HG03060 (cell line): ENCODE measurements around the gene RTN4RL1.

Source experiments
- ATAC-seq: cut with Tn5 transposase; IDR thresholded peaks from one replicate; pipeline ENCODE4 v1.9.1; 2021; ENCODE audit warnings: low read depth, moderate number of reproducible peaks; ENCODE audit not compliant: unreplicated experiment

The RTN4RL1 gene

DNA sequence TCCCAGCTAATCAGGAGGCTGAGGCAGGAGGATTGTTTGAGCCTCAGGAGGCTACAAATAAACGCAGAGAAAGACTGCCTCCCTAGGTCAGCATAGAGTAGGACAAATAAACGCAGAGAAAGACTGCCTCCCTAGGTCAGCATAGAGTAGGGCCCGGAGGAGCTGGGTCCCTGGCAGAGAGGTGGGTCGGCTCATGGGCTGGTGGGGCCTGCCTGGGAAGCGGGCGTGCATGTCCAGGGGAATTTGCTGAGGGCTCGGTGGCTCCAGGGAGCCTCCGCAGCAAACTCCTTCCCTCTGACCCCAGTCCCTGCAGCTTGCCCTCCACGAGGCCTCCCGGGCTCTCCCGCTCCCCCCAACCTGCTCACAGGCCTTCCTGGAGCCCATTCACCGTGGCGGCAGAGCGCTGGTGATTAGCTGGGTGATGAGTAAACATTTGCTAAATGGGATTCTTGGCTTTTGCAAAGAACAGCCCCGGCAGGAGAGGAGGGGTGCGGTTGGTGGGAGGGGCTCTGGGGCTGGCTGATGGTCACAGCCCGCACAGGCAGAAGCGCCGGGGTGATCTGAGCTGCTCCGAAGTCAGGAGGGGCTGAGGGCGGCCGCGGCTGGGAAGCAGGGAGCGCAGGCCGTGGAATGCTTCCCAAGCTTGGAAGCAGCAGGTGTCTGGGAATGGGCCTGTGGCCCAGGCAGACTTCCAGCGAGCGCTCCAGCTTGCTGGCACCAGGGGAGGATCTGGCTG is 93.1 kb downstream of the RTN4RL1 start:
- no peak for ATAC-seq

DNA sequence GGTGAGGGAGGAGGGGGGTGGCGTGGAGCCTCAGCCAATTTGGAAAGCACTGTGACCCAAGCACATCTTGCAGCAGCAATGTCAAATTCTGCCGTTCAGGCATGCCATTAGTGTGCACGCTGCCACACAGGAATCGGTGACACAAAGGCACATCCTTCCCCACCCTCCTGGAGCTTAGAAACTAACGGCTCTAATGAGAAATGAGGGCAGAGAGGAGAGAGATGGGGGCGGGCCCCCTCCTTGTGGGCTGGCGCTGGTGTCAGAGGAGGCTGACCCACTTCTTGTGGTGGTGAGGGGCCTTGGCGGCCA is 94.8 kb downstream of the RTN4RL1 start:
- ATAC-seq, result no peak

DNA sequence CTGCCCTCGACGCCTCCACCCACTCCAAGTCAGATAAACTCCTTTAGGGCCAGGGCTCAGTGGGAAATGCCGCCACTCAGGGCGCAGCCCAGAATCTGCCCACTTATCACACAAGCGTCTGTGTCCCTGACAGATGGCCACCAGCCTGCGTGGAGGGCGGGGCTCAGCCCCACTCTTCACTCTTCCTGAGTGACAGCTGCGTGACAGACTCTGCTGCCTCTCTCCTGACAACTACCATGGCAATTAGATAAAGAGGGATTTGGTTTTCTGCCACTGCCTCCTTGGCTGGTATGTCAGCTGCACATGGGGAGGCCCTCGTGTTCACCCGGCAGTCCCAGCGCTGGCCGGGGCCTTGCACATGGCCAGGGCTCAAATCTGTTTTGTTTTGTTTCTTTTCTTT is 96.2 kb downstream of the RTN4RL1 start:
- no peak for ATAC-seq

DNA sequence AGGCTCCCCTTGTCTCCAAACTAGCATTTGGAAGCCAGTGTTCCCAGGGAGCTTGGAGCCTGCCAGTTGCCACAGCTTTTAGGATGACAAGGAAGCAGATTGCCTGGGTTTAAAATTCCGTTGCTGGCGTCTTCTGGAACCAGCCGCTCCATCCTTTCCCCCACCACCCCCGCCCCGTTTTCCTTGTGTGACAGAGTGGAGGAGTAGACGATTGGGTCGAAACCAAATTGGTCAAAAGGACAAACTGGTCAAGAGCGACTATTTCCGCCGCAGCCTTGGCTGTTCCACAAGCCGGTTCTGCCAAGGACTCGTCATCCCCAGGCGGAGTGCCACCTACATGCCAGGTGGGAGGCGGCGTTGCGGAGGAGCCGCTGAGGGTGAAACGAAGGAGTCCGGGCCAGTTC is 104.2 kb downstream of the RTN4RL1 start:
- ATAC-seq, result no peak

GRCh38 chr17:1919201-1919600 is 105.9 kb downstream of the RTN4RL1 start:
- no peak for ATAC-seq

GRCh38 chr17:1918346-1919162 is 106.6 kb downstream of the RTN4RL1 start:
- ATAC-seq, result no peak

- ATAC-seq, result no peak
Measured at GRCh38 chr17:1916963-1917715, 108.0 kb downstream of the RTN4RL1 start.

GRCh38 chr17:1916316-1916715 is 108.8 kb downstream of the RTN4RL1 start:
- ATAC-seq, result no peak

DNA sequence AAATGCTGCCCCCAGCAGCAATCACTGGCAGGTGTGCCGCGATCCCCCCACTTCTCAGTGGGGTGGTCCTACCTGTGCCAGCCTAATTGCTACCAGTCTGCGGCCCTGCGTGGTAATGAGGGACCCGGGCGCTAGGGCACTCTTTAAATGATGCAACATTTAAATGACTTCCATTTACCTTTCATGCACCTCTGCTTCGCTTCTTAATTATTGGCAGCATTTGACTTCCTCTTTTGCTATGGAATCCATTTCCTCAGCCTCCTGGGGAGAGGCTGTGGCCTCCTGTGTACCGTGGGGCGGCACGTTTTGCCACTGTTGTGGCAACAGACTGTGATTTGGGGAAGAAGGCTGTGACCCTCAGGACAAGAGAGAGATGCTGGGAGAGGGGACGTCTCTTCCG is 109.2 kb downstream of the RTN4RL1 start:
- ATAC-seq, result no peak

GRCh38 chr17:1914661-1915083 is 110.5 kb downstream of the RTN4RL1 start:
- no peak for ATAC-seq

DNA sequence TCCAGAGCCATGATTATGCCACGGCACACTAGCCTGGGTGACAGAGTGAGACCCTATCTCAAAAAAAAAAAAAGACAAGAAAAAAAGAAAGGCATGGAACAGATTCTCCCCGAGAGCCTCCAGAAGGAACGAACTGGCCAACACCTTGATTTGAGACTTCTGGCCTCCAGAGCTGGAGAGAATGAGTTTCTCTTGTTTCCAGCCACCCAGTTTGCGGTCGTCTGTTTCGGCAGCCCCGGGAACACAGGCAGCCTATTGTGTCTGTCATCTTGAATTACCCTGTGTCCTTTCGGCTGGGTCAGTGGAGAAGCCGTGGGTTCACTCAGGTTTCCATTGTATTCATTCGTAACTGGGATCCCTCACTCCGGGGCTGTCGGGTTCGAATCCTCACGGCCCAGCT is 111.4 kb downstream of the RTN4RL1 start:
- no peak for ATAC-seq

DNA sequence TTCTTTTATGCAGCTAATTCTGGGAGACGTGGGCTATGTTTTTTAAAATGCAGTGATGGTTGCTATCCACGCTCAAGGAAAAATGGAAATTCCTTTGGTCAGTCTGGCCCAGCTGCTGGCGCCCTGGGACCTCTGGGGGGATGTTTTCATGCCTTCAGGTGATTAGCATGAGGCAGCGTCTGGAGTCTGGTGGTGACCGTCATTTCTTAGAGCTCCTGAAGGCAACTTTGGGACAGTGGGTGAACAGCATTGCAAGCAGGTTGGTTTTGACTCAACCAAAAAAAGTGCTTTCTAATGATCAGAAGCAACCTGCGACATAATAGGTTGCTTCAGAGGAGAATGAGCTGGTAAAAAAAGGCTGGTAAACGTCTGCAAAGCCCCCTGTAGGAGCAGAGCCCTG is 113.0 kb downstream of the RTN4RL1 start:
- ATAC-seq, result no peak

- ATAC-seq, result no peak
Measured at GRCh38 chr17:1909985-1910384, 115.1 kb downstream of the RTN4RL1 start.

GRCh38 chr17:1908699-1909309 is 116.3 kb downstream of the RTN4RL1 start:
- no peak for ATAC-seq

DNA sequence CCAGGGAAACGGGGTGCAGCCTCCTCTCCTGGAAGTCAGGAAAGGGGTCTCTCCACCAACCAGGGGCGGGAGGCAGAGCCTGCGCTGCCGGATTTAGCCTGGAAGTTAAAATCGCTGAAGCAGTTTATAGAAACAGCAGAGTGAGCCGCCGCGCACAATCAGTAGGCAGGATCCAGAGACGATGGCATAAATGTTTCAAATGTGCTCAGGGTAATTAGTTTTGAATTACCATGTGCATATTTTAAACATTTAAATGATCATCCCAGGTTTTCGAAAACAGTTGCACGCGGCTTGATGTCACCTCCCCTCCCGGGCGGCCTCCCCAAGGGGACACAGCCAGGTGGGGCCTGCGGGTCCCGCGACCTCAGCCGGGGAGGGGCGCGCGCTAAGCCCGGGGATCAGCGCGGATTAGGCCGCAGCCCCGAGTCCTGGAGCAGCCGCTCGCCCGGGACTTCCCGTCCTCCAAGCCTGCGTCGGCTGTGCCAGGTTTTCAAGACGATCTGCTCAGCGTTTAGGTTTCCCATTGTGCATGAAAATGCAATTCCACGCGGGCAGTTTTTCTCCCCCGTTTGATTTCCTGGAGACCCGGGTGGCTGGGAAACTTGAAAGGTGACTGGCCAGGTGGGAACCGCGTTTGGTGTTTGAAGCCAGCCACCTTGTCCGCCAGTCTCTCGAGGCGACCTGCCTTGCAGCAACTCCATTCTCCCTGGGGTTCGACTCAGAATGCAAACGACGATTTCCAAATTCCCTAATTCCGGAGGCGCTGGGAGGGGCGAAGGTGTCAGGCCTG is 117.0 kb downstream of the RTN4RL1 start:
- ATAC-seq, result no peak

DNA sequence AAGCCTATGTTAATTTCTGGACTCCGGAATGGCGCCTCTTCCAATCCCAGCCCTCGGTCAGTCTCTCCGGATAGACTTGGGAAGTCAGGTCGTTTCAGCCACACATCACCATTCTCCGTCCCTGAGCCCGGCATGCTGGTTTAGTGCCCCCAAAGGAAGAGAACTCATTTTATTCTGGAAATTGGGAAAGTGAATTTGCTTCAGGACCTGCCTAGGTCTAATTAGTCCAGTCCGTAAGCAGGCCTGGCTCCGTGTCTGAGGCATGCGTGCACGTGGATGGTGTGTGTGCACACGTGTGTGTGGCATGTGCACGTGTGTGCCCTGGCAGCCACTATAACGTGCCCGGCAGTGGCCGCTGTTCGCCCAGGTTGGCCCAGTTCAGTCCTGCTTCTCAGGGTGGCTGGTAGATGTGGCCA is 117.9 kb downstream of the RTN4RL1 start:
- no peak for ATAC-seq

- ATAC-seq, result no peak
Measured at GRCh38 chr17:1906662-1907101, 118.5 kb downstream of the RTN4RL1 start.

DNA sequence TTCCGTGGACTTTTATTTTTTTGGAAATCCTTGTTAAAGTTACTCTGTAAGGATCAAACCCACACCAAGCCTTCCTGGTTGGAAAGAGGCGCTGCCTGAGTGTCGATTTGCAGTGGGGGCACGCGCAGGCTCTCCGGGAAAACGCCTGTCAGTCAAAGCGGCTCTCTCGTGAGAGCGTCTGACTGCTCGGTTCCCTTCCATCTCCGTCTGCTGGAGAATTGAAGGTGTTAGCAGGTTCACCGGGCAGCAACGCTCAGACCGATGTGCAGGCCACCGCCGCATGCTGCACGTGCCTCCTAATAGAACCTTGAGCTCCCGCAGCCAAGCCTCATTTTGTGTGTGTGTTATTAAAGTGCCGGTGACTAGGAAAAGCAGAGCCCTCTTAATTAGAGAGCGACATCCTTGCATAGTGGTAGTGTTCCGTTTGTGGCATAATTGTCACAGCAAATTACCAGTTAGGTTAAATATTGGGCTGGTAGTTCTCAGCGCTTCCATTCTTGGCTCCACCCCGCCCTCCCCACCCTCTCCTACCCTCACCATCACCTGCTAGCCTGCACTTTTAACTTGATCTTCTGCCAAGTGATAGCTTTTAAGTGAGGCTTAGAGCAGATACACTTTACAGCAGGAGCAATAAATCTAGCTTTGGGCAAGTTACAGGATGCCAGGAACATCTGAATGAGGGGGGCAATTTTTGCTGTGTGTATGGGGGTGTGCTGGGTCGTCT is 119.8 kb downstream of the RTN4RL1 start:
- no peak for ATAC-seq
